PC-9 (cell line): Measurements from ENCODE around the gene TMEM126A. TPM values are rescaled to one million over a fixed set of nuclear protein-coding genes. Genes with fewer than 3 reads are reported as not detected.

Experiments
- BruUV-seq: library from RNA; stranded (reverse); fragments of 400-500 nt; replicated peaks from 2 replicates; lab custom pipeline; 2021; lab: Mats Ljungman, UMichigan
- CTCF ChIA-PET: fragments of 300-600 bp; sonication (Branson Sonifier 250); formaldehyde crosslinking; loops from one replicate; lab custom pipeline; 2022; ENCODE audit warnings: antibody characterized with exemption; lab: Charles Lee
- POLR2A ChIA-PET: fragments of 300-600 bp; sonication (Branson Sonifier 250); formaldehyde crosslinking; loops from one replicate; lab custom pipeline; 2022; ENCODE audit warnings: antibody characterized with exemption; ENCODE audit not compliant: unreplicated experiment; lab: Charles Lee
- DNase-seq, 2 experiments: peaks; one replicate each; pipeline versions ENCODE4 v3.0.0 to v3.0.0-alpha.2; 2015 to 2022; ENCODE audit warnings: mixed read lengths in 1 of 2
- H2AFZ ChIP-seq: fragments of 200-600 bp; sonication (generic); 2 replicates; pipeline ENCODE4 v1.8.1; 2017; ENCODE audit warnings: antibody characterized with exemption
- H3F3A ChIP-seq: fragments of 200-600 bp; sonication (generic); 2 replicates; pipeline ENCODE4 v1.8.1; 2017; ENCODE audit warnings: antibody characterized with exemption, mild to moderate bottlenecking, low read depth; ENCODE audit not compliant: insufficient read depth
- H3K27ac ChIP-seq: fragments of 200-600 bp; sonication (generic); 2 replicates; pipeline ENCODE4 v1.6.1; 2016; ENCODE audit warnings: mixed run types
- H3K27me3 ChIP-seq: fragments of 200-600 bp; sonication (generic); 2 replicates; pipeline ENCODE4 v1.6.1; 2016; ENCODE audit warnings: low read depth, mixed run types; ENCODE audit not compliant: insufficient read depth
- H3K36me3 ChIP-seq: fragments of 200-600 bp; sonication (generic); 2 replicates; pipeline ENCODE4 v1.6.1; 2016; ENCODE audit warnings: low read depth, mixed run types
- H3K4me1 ChIP-seq: fragments of 200-600 bp; sonication (generic); replicated peaks from 2 replicates; pipeline ENCODE4 v1.6.1; 2016; ENCODE audit warnings: mixed run types; ENCODE audit not compliant: insufficient read depth
- H3K4me2 ChIP-seq: fragments of 200-600 bp; sonication (generic); 2 replicates; pipeline ENCODE4 v1.6.1; 2017; ENCODE audit warnings: mixed run types
- H3K4me3 ChIP-seq: fragments of 200-600 bp; sonication (generic); 2 replicates; pipeline ENCODE4 v1.6.1; 2016; ENCODE audit warnings: mixed run types
- H3K79me2 ChIP-seq: fragments of 200-600 bp; sonication (generic); 2 replicates; pipeline ENCODE4 v1.6.1; 2017; ENCODE audit warnings: low read depth, mixed run types
- H3K9me2 ChIP-seq: fragments of 200-600 bp; sonication (generic); 2 replicates; pipeline ENCODE4 v1.8.1; 2017; ENCODE audit warnings: mild to moderate bottlenecking; ENCODE audit not compliant: insufficient read depth
- H3K9me3 ChIP-seq: fragments of 200-600 bp; sonication (generic); 2 replicates; pipeline ENCODE4 v1.8.1; 2016; ENCODE audit warnings: low read depth; ENCODE audit not compliant: insufficient read depth
- H4K20me1 ChIP-seq: fragments of 200-600 bp; sonication (generic); 2 replicates; pipeline ENCODE4 v1.8.1; 2017; ENCODE audit not compliant: insufficient read depth
- CTCF ChIP-seq: fragments of 200-600 bp; sonication (generic); conservative IDR thresholded peaks from 2 replicates; pipeline ENCODE4 v1.6.1; 2017; ENCODE audit warnings: mixed run types, antibody characterized with exemption, mild to moderate bottlenecking, moderate library complexity
- EZH2 ChIP-seq: fragments of 200-600 bp; sonication (generic); IDR thresholded peaks from 2 replicates; pipeline ENCODE4 v1.8.0; 2017; ENCODE audit warnings: antibody characterized with exemption, low read depth
- intact Hi-C: fragments of 100-400 bp; cut with micrococcal nuclease; formaldehyde crosslinking; loops from one replicate; pipeline ENCODE4 v1.10.0; 2022; ENCODE audit not compliant: unreplicated experiment
- total RNA-seq: library from RNA; stranded (reverse); gene quantifications from 2 replicates; pipeline ENCODE4 v1.2.3, GENCODE V29; 2021

The TMEM126A gene
- total RNA-seq, 1 experiment from 2014 or later: 26.3 TPM

- CTCF ChIA-PET: interaction anchor here (0.6 kb wide), 1 partner anchor 332 kb away, joined by 3 read pairs; no protein-coding TSS in a partner anchor
- DNase-seq: no peak
- Histone ChIP-seq H3K27me3 (no peaks in the 10 kb centered on the region), H3K79me2 (no peaks in the 10 kb centered on the region), H3K27ac (no peak overlapping the region), H3K4me3 (no peak overlapping the region), H3K9me2 (no peaks in the 10 kb centered on the region), H3F3A (no peaks in the 10 kb centered on the region), H4K20me1 (no peaks in the 10 kb centered on the region), H2AFZ (no peak overlapping the region), H3K4me1 (peaks cover 8% of the 10 kb centered on the region; the same call in 1 of the 2 replicates), H3K36me3 (peaks cover 7% of the 10 kb centered on the region; the same call in 1 of the 2 replicates), H3K9me3 (no peaks in the 10 kb centered on the region; the same call in 1 of the 2 replicates), H3K4me2 (no peak overlapping the region)
- intact Hi-C loops: loop anchor here (10.0 kb wide), 2 partner anchors 127 to 247 kb away; no protein-coding TSS in a partner anchor
- TF ChIP-seq CTCF: no peak
- TF ChIP-seq EZH2: no peak
- POLR2A ChIA-PET: no interaction called here
- BruUV-seq: no TSS peak
Measured at GRCh38 chr11:85698195-85698594, 50.4 kb downstream of the TMEM126A start.

- CTCF ChIA-PET: no interaction called here
- H4K20me1 ChIP-seq: no peaks in the 10 kb centered on the region
- H3K27ac ChIP-seq: no peak overlapping the region
- H3K4me3 ChIP-seq: no peak overlapping the region
- intact Hi-C loops: loop anchor here (10.0 kb wide), 2 partner anchors 125 to 245 kb away; no protein-coding TSS in a partner anchor
- H3K79me2 ChIP-seq: no peaks in the 10 kb centered on the region
- POLR2A ChIA-PET: no interaction called here
- H3K9me3 ChIP-seq: no peaks in the 10 kb centered on the region; the same call in 1 of the 2 replicates
- TF ChIP-seq EZH2 (no peak), CTCF (no peak)
- H3K4me1 ChIP-seq: peaks cover 1% of the 10 kb centered on the region; the same call in 1 of the 2 replicates
- peaks cover 4% of the 10 kb centered on the region; the same call in 1 of the 2 replicates for H3K36me3 ChIP-seq
- H3F3A ChIP-seq: no peaks in the 10 kb centered on the region
- no peak overlapping the region for H2AFZ ChIP-seq
- no peak for DNase-seq
- no peak overlapping the region for H3K4me2 ChIP-seq
- BruUV-seq: no TSS peak
- no peaks in the 10 kb centered on the region for H3K9me2 ChIP-seq
- H3K27me3 ChIP-seq: no peaks in the 10 kb centered on the region
Measured at GRCh38 chr11:85699957-85700741, 52.4 kb downstream of the TMEM126A start.

GRCh38 chr11:85704967-85705366, 57.2 kb downstream of the TMEM126A start:
- Histone ChIP-seq H3K79me2 (no peaks in the 10 kb centered on the region), H3K4me3 (no peak overlapping the region), H3K4me1 (no peaks in the 10 kb centered on the region), H3K4me2 (no peak overlapping the region), H3K9me3 (no peaks in the 10 kb centered on the region; the same call in 1 of the 2 replicates), H3K9me2 (no peaks in the 10 kb centered on the region), H2AFZ (no peak overlapping the region), H4K20me1 (no peaks in the 10 kb centered on the region), H3K27me3 (no peaks in the 10 kb centered on the region), H3F3A (0 out of 2 replicates have a peak, but pooled peaks cover 5% of the 10 kb centered on the region), H3K27ac (no peak overlapping the region), H3K36me3 (no peaks in the 10 kb centered on the region; the same call in 1 of the 2 replicates)
- intact Hi-C loops: no loop called here
- ChIA-PET POLR2A (no interaction called here), CTCF (no interaction called here)
- BruUV-seq: no TSS peak
- no peak for TF ChIP-seq CTCF
- TF ChIP-seq EZH2: no peak
- no peak for DNase-seq
